ENCODE measurements around the gene ZFAND3. TPM values are rescaled to one million over a fixed set of nuclear protein-coding genes. Genes with fewer than 3 reads are reported as not detected.

Gene ZFAND3
- total and polyA plus RNA-seq, 2 experiments from 2014 or later = 16.9 to 28.2 TPM

GRCh38 chr6:38164671-38165108, 345.2 kb downstream of the ZFAND3 start:
- no peaks in the 10 kb centered on the region for H4K20me1 ChIP-seq (replicated peaks; ENCODE audit: insufficient read depth)
- H3K9me2 ChIP-seq (ENCODE audit: insufficient read depth) = no peaks in the 10 kb centered on the region
- peaks cover 16% of the 10 kb centered on the region for H3K27me3 Mint-ChIP-seq (ENCODE audit: insufficient read depth, low read depth, poor library complexity)
- H3K27ac Mint-ChIP-seq = no peak overlapping the region
- TF ChIP-seq NANOG (IDR thresholded peaks at IDR 0.05; ENCODE audit: borderline replicate concordance) (no peak), ZNF114 (CRISPR knock-in tag; IDR thresholded peaks at IDR 0.05) (no peak), ZNF462 (CRISPR knock-in tag; IDR thresholded peaks at IDR 0.05) (no peak), POLR2AphosphoS5 (IDR thresholded peaks at IDR 0.05; ENCODE audit: low read depth) (no peak)
- no peaks in the 10 kb centered on the region; the same call in 2 of the 3 replicates for H3K9me3 Mint-ChIP-seq
- H2AFZ ChIP-seq = no peak overlapping the region
- ATAC-seq = no peak
- H3K4me3 Mint-ChIP-seq = no peak overlapping the region
- H3K36me3 Mint-ChIP-seq (ENCODE audit: low read depth) = peaks cover 2% of the 10 kb centered on the region; the same call in 1 of the 3 replicates
- no peak for DNase-seq (ENCODE audit: low spot score)
- H3K27ac ChIP-seq (ENCODE audit: low read depth) = no peak overlapping the region
- H3K79me2 ChIP-seq (replicated peaks; ENCODE audit: insufficient read depth) = no peaks in the 10 kb centered on the region
- H3F3A ChIP-seq (replicated peaks; ENCODE audit: low read depth) = no peaks in the 10 kb centered on the region
- no peak overlapping the region for H3K4me2 ChIP-seq
- H3K4me3 ChIP-seq = no peak overlapping the region
- H3K4me1 ChIP-seq (ENCODE audit: insufficient read depth) = no peaks in the 10 kb centered on the region
- no peaks in the 10 kb centered on the region for H3K27me3 ChIP-seq (ENCODE audit: insufficient read depth)
- peaks cover 14% of the 10 kb centered on the region for H3K4me1 Mint-ChIP-seq
- no peaks in the 10 kb centered on the region for H3K36me3 ChIP-seq (ENCODE audit: insufficient read depth)

- Histone ChIP-seq H3K4me3 (no peak overlapping the region), H3K79me2 (replicated peaks; ENCODE audit: insufficient read depth) (no peaks in the 10 kb centered on the region), H3K27me3 (ENCODE audit: insufficient read depth) (no peaks in the 10 kb centered on the region), H4K20me1 (replicated peaks; ENCODE audit: insufficient read depth) (no peaks in the 10 kb centered on the region), H3K9me2 (ENCODE audit: insufficient read depth) (no peaks in the 10 kb centered on the region), H3K36me3 (ENCODE audit: insufficient read depth) (no peaks in the 10 kb centered on the region), H3F3A (replicated peaks; ENCODE audit: low read depth) (no peaks in the 10 kb centered on the region), H2AFZ (no peak overlapping the region), H3K4me1 (ENCODE audit: insufficient read depth) (peaks cover 11% of the 10 kb centered on the region; the same call in 1 of the 2 replicates), H3K27ac (ENCODE audit: low read depth) (no peak overlapping the region), H3K4me2 (no peak overlapping the region)
- Mint-ChIP-seq H3K27me3 (ENCODE audit: insufficient read depth, low read depth, poor library complexity) (peaks cover 21% of the 10 kb centered on the region), H3K27ac (no peak overlapping the region), H3K4me1 (peaks cover 32% of the 10 kb centered on the region), H3K4me3 (no peak overlapping the region), H3K9me3 (no peaks in the 10 kb centered on the region; the same call in 2 of the 3 replicates), H3K36me3 (ENCODE audit: low read depth) (peaks cover 2% of the 10 kb centered on the region; the same call in 1 of the 3 replicates)
- DNase-seq (ENCODE audit: low spot score) (no peak), ATAC-seq (no peak)
- TF ChIP-seq, protein P1, sequence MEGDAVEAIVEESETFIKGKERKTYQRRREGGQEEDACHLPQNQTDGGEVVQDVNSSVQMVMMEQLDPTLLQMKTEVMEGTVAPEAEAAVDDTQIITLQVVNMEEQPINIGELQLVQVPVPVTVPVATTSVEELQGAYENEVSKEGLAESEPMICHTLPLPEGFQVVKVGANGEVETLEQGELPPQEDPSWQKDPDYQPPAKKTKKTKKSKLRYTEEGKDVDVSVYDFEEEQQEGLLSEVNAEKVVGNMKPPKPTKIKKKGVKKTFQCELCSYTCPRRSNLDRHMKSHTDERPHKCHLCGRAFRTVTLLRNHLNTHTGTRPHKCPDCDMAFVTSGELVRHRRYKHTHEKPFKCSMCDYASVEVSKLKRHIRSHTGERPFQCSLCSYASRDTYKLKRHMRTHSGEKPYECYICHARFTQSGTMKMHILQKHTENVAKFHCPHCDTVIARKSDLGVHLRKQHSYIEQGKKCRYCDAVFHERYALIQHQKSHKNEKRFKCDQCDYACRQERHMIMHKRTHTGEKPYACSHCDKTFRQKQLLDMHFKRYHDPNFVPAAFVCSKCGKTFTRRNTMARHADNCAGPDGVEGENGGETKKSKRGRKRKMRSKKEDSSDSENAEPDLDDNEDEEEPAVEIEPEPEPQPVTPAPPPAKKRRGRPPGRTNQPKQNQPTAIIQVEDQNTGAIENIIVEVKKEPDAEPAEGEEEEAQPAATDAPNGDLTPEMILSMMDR (conservative IDR thresholded peaks at IDR 0.05; ENCODE audit: low read depth in 2 of 2) = no peak
- no peak for TF ChIP-seq POLR2AphosphoS5 (IDR thresholded peaks at IDR 0.05; ENCODE audit: low read depth)
Observed at GRCh38 chr6:38166411-38167240, 347.1 kb downstream of the ZFAND3 start.

Data from GM23338 (cell line).